NCI-H524 treated with DMSO at 0.1 percent for 48 hours (cell line): ENCODE results near the gene NBPF3.
"Not testable (repeated sequence)": the region's sequence is repeated elsewhere in the genome, so short reads cannot be mapped to it uniquely, and the experiment has no call there.

Experiments used
- DNase-seq: peaks from one replicate; lab custom pipeline; 2025; lab: John Stamatoyannopoulos, UW

The NBPF3 gene

GRCh38 chr1:21439721-21440629 is at the start of gene NBPF3:
Gene NBPF3, plus strand, starts transcription at chr1:21440137. Its CDS starts 4,950 bp downstream, at chr1:21445087.
- DNase-seq, result no peak

- DNase-seq, result no peak
Observed at GRCh38 chr1:21391497-21391896, 48.4 kb upstream of the NBPF3 start.

GRCh38 chr1:21392587-21393263 is 47.2 kb upstream of the NBPF3 start:
- no peak for DNase-seq

GRCh38 chr1:21396516-21396915 is 43.4 kb upstream of the NBPF3 start:
- no peak for DNase-seq

GRCh38 chr1:21397813-21398188 is 42.1 kb upstream of the NBPF3 start:
- no peak for DNase-seq

- not testable (repeated sequence) for DNase-seq
Observed at GRCh38 chr1:21401726-21402346, 38.1 kb upstream of the NBPF3 start.

GRCh38 chr1:21406659-21407058 is 33.3 kb upstream of the NBPF3 start:
- DNase-seq, result no peak

- not testable (repeated sequence) for DNase-seq
Observed at GRCh38 chr1:21409897-21410296, 30.0 kb upstream of the NBPF3 start.

- no peak for DNase-seq
Observed at GRCh38 chr1:21414015-21414414, 25.9 kb upstream of the NBPF3 start.

- DNase-seq, result not testable (repeated sequence)
Observed at GRCh38 chr1:21420378-21420777, 19.6 kb upstream of the NBPF3 start.

- DNase-seq, result not testable (repeated sequence)
Observed at GRCh38 chr1:21421307-21421706, 18.6 kb upstream of the NBPF3 start.

GRCh38 chr1:21427798-21428480 is 12.0 kb upstream of the NBPF3 start:
- DNase-seq, result not testable (repeated sequence)

- DNase-seq, result not testable (repeated sequence)
Observed at GRCh38 chr1:21428481-21429073, 11.4 kb upstream of the NBPF3 start.

- not testable (repeated sequence) for DNase-seq
Observed at GRCh38 chr1:21429210-21429609, 10.7 kb upstream of the NBPF3 start.

GRCh38 chr1:21430875-21431274 is 9.1 kb upstream of the NBPF3 start:
- not testable (repeated sequence) for DNase-seq

- no peak for DNase-seq
Observed at GRCh38 chr1:21434394-21434793, 5.5 kb upstream of the NBPF3 start.

- no peak for DNase-seq
Observed at GRCh38 chr1:21435646-21436487, 4.1 kb upstream of the NBPF3 start.

- DNase-seq, result no peak
Observed at GRCh38 chr1:21436488-21437340, 3.2 kb upstream of the NBPF3 start.

GRCh38 chr1:21437341-21437640 is 2.6 kb upstream of the NBPF3 start:
- DNase-seq, result no peak
